ENCODE results near the gene GRAMD1B. TPM values are rescaled to one million over a fixed set of nuclear protein-coding genes. Genes with fewer than 3 reads are reported as not detected.
A peak's percentile ranks its signal among the peaks of the same experiment; 100 is the strongest.
"Not testable (repeated sequence)": the region's sequence is repeated elsewhere in the genome, so short reads cannot be mapped to it uniquely, and the experiment has no call there.

GRAMD1B gene
- total RNA-seq, 1 experiment from 2014 or later, result 14.9 TPM

GRCh38 chr11:123567466-123567865 is 137.4 kb downstream of the GRAMD1B start:
- no peak for DNase-seq (ENCODE audit: low read depth)

- DNase-seq (ENCODE audit: low read depth), result no peak
Observed at GRCh38 chr11:123568367-123568870, 138.3 kb downstream of the GRAMD1B start.

GRCh38 chr11:123569393-123569792 is 139.3 kb downstream of the GRAMD1B start:
- no peak for DNase-seq (ENCODE audit: low read depth)

DNA sequence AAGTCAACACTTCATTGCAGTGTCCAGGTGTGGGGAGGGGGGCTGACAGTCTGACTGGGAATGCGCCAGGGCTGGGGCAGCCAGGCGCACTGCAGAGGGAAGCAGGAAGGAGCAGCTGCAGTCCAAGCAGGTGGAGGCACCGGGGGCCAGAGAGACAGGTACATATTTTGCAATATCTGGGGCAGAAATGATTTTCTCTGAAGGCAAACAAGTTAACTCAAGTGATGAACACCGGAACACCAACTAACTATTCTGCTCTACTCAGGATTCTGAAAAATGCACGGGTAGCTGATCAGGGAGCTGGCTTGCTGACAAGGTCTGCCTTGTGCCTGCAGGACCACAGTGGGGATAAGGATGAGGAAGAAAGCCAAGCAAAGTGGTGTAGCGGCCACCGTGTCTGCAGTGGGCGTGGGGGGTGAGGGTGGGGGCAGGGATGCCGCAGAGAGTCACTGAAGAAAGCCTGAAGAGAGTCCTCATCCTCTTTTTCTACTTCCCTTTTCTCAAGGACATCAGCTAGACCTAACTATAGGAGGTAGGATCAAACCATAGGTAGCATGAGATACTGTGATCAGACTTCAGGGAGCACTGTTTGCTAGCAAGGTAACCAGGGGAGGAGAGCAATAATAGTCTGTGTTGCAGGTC is 141.0 kb downstream of the GRAMD1B start:
- no peak for DNase-seq (ENCODE audit: low read depth)

- not testable (repeated sequence) for DNase-seq (ENCODE audit: low read depth)
Observed at GRCh38 chr11:123572791-123573190, 142.7 kb downstream of the GRAMD1B start.

DNA sequence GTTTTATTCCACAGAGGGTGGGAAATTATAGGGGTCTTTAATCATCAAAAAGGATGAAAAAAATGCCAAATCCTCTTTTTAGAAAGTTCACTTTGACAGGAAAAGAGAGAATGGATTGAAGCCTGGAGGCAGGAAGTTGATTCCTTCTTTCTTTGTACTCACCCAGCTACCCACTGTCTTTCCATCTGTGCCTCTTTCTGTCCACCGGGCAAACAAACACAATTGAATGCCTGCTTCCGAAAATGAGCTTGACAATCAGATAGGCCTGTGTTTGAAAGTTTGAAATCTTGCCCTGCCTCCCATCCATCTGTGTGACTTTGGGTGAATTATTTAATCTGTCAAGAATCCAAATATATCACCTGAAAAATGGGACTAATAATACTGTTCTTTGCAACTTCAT is 143.2 kb downstream of the GRAMD1B start:
- no peak for DNase-seq (ENCODE audit: low read depth)

DNA sequence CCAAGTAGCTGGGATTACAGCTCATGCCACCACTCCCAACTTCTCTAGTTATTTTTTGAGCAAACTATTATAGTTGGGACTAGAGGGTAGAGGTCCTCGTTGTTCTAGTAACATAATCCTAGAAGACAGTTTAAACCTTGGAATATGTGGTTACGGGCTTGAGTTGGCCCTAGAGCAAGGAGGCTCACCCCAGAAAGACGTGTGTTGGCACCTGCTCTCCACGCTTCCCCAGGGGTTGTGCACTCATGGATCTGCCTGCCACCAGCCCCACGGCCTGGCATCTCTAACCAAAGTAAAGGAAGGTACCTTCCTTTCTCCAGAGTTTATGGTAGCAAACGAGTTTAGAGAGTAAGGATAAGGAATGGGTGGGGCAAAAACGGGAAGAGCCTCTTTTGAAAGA is 145.4 kb downstream of the GRAMD1B start:
- no peak for DNase-seq (ENCODE audit: low read depth)

- no peak for DNase-seq (ENCODE audit: low read depth)
Observed at GRCh38 chr11:123576082-123576481, 146.0 kb downstream of the GRAMD1B start.

DNA sequence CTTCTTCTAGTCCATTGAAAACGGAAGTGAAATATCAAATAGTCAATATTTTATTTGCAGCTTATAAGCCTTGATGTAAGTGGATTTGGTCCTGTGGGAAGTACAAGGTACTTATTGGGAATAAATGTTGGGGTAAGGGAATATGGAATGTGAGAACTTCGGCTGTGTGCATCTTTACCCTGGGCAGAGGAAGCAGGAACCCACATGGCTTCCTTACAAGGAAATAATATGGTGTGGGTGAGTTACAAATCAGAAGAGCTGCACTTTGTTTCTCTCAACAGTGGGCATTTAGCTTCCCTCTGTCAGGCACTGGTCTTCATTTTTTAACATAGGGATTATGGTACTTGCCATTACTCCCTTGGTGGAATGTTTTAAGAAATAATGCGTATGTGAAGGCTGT is 146.4 kb downstream of the GRAMD1B start:
- no peak for DNase-seq (ENCODE audit: low read depth)

- peak; percentile 49 for DNase-seq (ENCODE audit: low read depth)
Observed at GRCh38 chr11:123577081-123577598, 147.1 kb downstream of the GRAMD1B start.

DNA sequence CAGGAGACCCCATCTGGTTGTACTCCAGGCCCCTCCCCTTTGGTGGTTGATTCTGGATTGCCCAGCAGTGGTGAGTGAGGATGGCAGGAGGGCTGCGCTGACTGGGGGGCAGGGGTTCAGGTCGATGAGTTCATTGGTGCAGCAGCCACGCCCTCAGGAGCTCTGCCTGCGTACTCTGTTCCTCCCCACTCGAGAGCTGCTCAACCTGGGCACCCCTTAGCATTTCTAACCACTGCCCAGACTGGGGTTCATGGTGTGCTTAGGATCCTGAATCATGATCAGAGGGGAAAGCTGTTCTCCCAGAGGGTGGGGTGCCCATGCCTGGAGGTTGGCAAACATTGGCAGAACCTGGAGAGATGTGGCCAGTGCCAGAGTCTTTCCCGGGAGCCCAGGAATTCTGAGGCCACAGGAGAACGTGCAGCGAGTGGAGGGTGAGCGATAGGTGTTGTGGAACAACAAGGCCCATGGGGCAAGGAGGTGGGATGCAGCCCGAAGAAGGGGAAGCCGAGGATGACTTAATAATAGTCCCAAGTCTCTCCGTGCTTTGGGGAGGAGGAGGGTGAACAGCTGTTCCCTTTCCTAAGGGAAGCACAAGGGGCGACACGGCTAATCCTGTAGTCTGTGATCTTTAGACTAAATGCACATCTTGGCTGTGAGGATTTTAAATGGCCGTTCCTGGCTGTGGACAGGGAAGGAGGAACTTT is 148.9 kb downstream of the GRAMD1B start:
- no peak for DNase-seq (ENCODE audit: low read depth)

GRCh38 chr11:123579482-123579812 is 149.4 kb downstream of the GRAMD1B start:
- no peak for DNase-seq (ENCODE audit: low read depth)

DNA sequence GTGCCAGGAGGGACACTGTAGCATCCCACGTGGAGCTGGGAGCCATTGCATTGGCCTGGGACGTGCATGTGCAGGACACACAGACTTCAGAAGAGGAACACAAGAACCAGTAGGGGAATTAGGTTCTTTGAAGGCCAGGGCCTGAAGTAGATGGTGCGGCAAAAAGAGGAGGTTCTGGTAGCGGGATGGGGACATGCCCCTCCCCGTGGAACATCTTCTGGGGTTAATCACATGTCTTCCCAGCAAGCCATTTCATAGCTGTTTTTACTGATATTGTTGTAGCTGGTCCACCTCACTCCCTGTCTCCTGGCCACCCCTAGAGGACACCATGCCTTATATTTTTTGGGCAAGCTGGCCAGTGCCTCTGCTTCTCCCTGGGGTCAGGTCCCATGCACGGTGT is 150.1 kb downstream of the GRAMD1B start:
- no peak for DNase-seq (ENCODE audit: low read depth)

DNA sequence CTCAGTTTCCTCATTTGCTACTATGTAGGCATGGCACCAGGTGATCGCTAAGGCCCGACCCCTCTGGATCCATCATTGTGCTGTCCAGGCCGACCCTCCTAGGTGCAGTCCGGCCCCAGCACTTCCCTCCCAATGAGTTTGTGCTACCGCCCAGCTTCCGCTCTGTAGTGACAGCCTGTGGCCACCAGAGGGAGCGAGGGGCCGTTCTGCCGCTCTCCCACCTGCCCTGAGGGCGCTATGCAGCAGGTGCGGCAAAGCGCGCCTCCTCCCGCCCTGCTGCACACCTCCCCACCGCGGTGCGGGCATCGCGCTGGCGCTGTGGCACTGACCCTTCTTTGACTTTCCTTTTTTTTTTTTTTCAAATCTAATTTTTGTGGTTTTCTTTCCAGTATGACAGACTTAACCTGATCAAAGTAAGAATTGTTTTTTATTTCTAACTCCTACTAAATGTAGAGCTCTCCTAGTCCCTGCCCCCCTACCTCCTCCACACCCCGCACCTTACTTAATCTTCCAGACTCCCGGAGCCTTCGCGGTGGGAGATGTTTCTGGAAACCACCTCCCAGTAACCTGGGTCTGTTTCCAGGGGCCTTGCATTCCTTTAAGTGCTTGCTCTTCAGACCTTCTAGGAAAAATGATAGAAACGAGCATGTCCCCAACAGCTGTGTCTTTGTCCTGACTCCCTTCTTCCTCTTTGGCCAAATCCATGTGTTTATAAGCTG is 150.6 kb downstream of the GRAMD1B start:
- DNase-seq (ENCODE audit: low read depth), result peak; percentile 43

GRCh38 chr11:123581651-123582399 is 151.8 kb downstream of the GRAMD1B start:
- no peak for DNase-seq (ENCODE audit: low read depth)

- no peak for DNase-seq (ENCODE audit: low read depth)
Observed at GRCh38 chr11:123582992-123583504, 153.0 kb downstream of the GRAMD1B start.

- no peak for DNase-seq (ENCODE audit: low read depth)
Observed at GRCh38 chr11:123584186-123584585, 154.1 kb downstream of the GRAMD1B start.

DNA sequence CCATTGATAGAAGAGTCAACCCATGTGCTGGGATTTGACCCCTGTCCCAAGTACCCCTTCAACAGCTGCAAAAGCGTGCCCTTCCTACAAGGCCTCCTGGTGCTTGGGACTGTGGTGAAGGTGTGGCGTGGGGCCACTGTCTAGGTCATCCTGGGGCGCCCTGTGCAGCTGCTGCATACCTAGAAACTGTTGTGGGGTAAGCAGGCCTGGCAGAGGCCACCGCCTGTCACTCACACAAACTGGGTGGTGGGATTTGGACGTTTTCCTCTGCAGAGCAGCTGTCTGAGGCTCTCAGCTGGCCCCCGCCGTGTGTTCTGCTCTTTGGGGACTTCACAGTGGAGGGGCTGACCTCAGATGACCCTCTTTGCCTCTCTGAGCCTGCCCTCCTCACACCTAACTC is 154.7 kb downstream of the GRAMD1B start:
- DNase-seq (ENCODE audit: low read depth), result no peak

- no peak for DNase-seq (ENCODE audit: low read depth)
Observed at GRCh38 chr11:123585206-123585605, 155.1 kb downstream of the GRAMD1B start.

DNA sequence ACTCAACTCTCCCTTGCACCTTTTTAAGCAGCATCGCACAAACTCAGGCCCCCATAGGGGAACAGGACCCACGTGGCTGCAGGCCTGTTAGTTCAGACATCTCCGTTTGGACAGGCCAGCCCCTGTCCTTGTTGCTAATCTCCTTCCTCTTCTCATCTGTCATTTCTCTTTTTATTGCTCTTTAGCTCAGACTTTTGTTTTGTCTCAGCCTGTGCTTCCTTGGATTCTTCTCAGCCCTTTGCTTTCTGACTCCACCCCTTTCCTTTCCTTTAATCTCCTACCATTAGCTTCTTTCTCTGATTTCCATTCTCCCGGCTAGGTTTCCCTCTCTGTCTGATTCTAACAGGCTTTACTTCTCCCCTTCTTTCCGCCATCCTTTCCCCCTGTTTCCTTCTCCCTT is 155.6 kb downstream of the GRAMD1B start:
- no peak for DNase-seq (ENCODE audit: low read depth)

DNA sequence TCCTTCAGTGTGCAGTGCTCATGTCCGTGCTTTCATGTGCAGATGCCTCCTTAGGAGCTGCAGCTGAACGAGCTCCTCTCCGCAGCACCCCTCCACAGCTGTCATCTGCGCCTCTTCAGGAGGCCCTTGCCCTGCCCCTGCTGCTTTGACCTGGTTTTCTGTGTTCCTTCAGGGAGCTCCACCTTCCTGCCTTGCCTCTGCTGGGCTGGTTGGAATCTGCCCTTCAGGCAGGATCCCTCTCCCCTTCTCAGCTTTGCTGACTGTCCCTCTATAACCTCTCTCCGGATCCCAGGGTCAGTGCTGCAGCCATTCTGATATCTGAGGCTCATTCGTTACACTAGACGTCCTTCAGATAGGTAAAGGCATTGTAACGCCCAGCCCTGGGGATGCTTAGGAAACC is 156.5 kb downstream of the GRAMD1B start:
- no peak for DNase-seq (ENCODE audit: low read depth)

GRCh38 chr11:123587044-123587443 is 157.0 kb downstream of the GRAMD1B start:
- DNase-seq (ENCODE audit: low read depth), result peak; percentile 27

Measured in RPMI7951 (cell line).